GM20000 (cell line): ENCODE measurements around the gene STEAP4.

Experiments used
- DNase-seq: peaks from one replicate; pipeline ENCODE4 v3.0.0; 2012; ENCODE audit warnings: low spot score
- TF ChIP-seq, protein P1 (sequence below): IDR thresholded peaks from 2 replicates; pipeline ENCODE4 v1.5.1; 2012; ENCODE audit warnings: mild to moderate bottlenecking, control low read depth; ENCODE audit errors: extremely low read depth, missing control alignments

The STEAP4 gene

DNA sequence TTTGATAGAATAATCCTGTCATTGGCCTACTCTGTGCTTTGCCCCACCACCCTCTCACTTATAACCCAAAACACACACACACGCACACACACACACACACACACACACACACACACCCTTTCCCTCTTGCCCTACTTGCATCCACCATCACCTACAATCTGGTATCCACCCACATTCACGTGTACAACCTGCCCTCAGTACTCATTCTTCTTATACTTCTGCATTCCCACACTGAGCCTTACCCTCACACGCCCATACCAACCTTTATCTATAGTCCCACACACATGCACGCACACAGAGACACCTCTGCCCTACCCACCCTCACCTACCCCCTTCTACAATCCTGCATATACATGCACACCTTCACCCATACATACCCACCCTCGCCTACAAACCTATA lies 76.0 kb downstream of the STEAP4 start:
- DNase-seq, result no peak
- TF ChIP-seq, protein P1, sequence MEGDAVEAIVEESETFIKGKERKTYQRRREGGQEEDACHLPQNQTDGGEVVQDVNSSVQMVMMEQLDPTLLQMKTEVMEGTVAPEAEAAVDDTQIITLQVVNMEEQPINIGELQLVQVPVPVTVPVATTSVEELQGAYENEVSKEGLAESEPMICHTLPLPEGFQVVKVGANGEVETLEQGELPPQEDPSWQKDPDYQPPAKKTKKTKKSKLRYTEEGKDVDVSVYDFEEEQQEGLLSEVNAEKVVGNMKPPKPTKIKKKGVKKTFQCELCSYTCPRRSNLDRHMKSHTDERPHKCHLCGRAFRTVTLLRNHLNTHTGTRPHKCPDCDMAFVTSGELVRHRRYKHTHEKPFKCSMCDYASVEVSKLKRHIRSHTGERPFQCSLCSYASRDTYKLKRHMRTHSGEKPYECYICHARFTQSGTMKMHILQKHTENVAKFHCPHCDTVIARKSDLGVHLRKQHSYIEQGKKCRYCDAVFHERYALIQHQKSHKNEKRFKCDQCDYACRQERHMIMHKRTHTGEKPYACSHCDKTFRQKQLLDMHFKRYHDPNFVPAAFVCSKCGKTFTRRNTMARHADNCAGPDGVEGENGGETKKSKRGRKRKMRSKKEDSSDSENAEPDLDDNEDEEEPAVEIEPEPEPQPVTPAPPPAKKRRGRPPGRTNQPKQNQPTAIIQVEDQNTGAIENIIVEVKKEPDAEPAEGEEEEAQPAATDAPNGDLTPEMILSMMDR, result no peak

DNA sequence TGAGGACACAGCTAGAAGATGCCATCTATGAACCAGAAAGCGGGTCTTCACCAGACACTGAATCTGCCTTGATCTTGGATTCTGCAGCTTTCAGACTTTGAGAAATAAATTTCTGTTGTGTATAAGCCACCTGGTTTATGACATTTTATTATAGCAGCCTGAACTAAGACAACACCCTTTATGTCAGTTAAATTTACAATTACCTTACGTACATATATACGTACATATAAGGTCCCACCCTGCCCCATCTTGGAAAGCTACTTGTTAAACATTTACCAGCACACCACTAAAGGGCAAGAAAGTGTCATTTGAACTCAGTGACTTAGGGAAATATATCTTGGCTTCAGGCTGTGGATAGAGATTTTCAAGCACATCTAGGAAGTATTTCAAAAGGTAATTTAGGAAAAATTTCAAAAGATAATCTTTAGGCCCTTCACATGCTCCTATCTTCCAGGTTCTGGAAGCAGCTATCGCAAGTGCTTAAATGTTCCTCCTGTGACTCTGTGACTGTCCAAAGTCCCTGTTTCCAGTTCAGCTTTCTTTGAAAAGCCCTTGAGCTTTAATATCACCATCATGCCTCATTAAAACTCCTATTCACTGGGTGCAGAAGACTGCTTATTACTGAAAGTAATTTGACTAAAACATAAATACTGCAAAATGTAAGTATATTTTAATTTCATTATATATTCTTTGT lies 77.2 kb downstream of the STEAP4 start:
- TF ChIP-seq, protein P1, result no peak
- DNase-seq, result no peak

DNA sequence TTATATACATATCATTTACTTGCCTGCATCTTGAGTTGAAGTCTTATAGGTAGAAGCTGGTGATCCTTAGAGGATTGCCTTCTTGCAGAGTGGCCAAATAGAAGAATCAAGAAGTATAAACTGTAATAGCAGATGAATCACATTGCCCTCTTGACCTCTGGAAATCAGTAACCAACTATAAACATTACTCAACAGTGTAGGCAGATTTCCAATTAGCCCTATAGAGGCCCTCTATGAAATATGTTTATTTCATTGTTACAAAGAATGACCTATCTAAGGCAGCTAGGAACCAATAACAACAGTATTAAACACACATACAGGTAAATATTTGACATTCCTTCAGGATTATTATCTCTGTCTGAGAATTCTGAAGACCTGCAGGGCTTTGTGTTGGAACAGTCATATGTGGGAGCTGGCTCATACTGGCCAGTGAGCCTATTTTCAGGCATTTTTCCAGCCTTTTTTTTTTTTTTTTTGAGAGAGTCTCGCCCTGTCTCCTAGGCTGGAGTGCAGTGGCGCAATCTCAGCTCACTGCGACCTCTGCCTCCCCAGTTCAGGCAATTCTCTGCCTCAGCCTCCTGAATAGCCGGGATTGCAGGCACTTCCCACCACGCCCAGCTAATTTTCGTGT lies 79.7 kb downstream of the STEAP4 start:
- DNase-seq, result no peak
- TF ChIP-seq, protein P1, result no peak

DNA sequence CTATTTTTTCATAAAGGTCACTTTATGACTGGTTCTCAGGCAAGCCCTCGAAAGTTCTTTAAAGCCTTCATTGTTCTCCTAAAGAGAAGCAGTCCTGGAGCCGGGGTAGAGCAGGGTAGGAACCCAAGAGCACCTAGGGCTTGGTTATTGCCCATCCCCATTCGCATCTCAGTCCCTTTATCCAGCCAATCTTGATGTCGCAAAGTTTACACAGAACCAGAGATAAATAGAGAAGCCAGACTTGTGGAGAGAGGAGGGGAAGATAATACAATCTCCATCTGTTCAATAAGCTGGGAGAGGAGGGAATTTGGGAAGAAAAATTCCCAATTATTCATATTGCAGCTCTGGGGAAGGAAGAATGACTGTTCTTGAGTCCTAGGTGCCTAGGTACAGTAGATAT lies 80.5 kb downstream of the STEAP4 start:
- TF ChIP-seq, protein P1, result no peak
- DNase-seq, result no peak

DNA sequence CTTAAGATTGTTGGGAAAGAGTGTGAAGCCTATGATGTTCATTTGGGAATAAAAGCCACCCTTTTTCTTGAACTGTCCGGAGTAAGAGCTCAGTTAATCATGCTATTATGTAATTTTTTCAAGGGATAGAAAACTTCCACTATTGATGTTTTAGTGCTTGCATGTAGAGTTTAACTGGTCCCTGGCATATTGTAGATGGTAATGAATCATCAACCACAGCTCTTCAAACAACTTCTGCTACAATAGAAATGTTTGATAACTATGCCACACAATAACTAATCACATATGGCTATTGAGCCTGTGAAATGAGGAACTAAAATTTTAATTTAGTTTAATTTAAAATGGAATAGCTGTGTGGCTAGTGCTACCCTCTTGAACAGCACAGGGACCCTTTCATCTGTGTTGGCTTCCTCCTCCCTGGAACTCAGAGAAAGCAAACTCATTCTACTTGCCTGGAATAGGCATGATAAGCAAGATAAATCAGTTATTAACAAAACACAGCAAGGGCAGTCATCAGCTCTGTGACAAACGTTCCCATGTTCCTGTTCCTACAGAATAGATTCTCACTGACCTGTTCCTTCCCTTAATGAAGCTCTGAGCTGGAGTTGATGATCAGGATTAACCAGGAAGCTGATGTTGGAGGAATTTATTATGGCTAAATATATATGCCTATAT lies 82.0 kb downstream of the STEAP4 start:
- DNase-seq, result no peak
- TF ChIP-seq, protein P1, result no peak

DNA sequence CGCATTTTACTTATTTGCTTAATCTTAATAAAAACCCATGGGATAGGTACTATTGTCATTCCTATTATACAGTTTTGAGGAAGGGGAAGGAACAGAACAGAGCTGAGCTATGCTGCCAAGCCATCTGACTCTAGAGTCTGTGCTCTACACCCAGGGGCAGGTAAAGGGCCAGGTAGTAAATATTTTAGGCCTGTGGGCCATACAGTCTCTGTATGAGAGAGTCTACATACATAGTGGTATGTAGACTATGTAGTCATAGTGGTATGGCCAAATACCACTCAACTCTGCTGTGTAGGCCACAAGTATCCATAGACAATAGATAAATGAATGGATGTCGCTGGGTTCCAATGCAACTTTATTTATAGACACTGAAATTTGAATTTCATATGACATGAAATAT lies 83.4 kb downstream of the STEAP4 start:
- TF ChIP-seq, protein P1, result no peak
- DNase-seq, result no peak
